WTC11 (cell line): ENCODE data around the gene CDH3. TPM values are rescaled to one million over a fixed set of nuclear protein-coding genes. Genes with fewer than 3 reads are reported as not detected.
A peak's percentile ranks its signal among the peaks of the same experiment; 100 is the strongest.

Source experiments
- ATAC-seq: fragments of 200-7000 bp; cut with Tn5 transposase; 2 replicates; pipeline ENCODE4 v1.10.0; 2021; ENCODE audit warnings: mild to moderate bottlenecking, moderate library complexity
- CTCF ChIA-PET: fragments of 300-600 bp; sonication (Branson Sonifier 250); formaldehyde crosslinking; loops from one replicate; lab custom pipeline; 2021; ENCODE audit warnings: antibody characterized with exemption; lab: Charles Lee
- POLR2A ChIA-PET: fragments of 350-600 bp; sonication (Branson Sonifier 250); formaldehyde crosslinking; loops from one replicate; lab custom pipeline; 2021; ENCODE audit warnings: antibody characterized with exemption; lab: Charles Lee
- DNase-seq: peaks from one replicate; pipeline ENCODE4 v3.0.0; 2021; ENCODE audit warnings: low spot score
- H3K27ac Mint-ChIP-seq: 2 replicates; pipeline ENCODE4 v1.8.0; 2021; ENCODE audit warnings: mixed read lengths
- H3K27me3 Mint-ChIP-seq: 2 replicates; pipeline ENCODE4 v1.8.0; 2021; ENCODE audit warnings: low read depth, mild to moderate bottlenecking, moderate library complexity, mixed read lengths
- H3K36me3 Mint-ChIP-seq: 2 replicates; pipeline ENCODE4 v1.8.0; 2021; ENCODE audit warnings: mixed read lengths
- H3K4me1 Mint-ChIP-seq: 2 replicates; pipeline ENCODE4 v1.8.0; 2022; ENCODE audit warnings: mixed read lengths
- H3K4me3 Mint-ChIP-seq: 2 replicates; pipeline ENCODE4 v1.8.0; 2021; ENCODE audit warnings: mild to moderate bottlenecking, moderate library complexity, mixed read lengths
- H3K9me3 Mint-ChIP-seq: 2 replicates; pipeline ENCODE4 v1.8.0; 2021; ENCODE audit warnings: mixed read lengths
- CREM ChIP-seq: sonication (generic); formaldehyde crosslinking; IDR thresholded peaks from 2 replicates; pipeline ENCODE4 v1.8.1; 2022; ENCODE audit warnings: mild to moderate bottlenecking, missing genetic modification reagents, moderate library complexity
- E2F1 ChIP-seq: sonication (generic); formaldehyde crosslinking; IDR thresholded peaks from 2 replicates; pipeline ENCODE4 v1.8.0; 2022; ENCODE audit warnings: mild to moderate bottlenecking, missing genetic modification reagents
- EMX1 ChIP-seq: fragments of 250-450 bp; sonication (Bioruptor Pico); IDR thresholded peaks from 2 replicates; pipeline ENCODE4 v1.8.0; 2021; ENCODE audit warnings: mild to moderate bottlenecking
- ETV6 ChIP-seq: sonication (generic); formaldehyde crosslinking; IDR thresholded peaks from 2 replicates; pipeline ENCODE4 v1.8.1; 2022; ENCODE audit warnings: mild to moderate bottlenecking, missing genetic modification reagents
- GRHL2 ChIP-seq: fragments of 250-450 bp; sonication (Bioruptor Pico); IDR thresholded peaks from 2 replicates; pipeline ENCODE4 v1.8.0; 2022; ENCODE audit warnings: mild to moderate bottlenecking, moderate library complexity; ENCODE audit not compliant: insufficient replicate concordance, severe bottlenecking
- JAZF1 ChIP-seq: fragments of 250-450 bp; sonication (Bioruptor Pico); IDR thresholded peaks from 2 replicates; pipeline ENCODE4 v1.9.0; 2021; ENCODE audit warnings: moderate library complexity, mild to moderate bottlenecking, inconsistent platforms
- MAX ChIP-seq: sonication (generic); formaldehyde crosslinking; IDR thresholded peaks from 2 replicates; pipeline ENCODE4 v1.8.0; 2022; ENCODE audit warnings: mild to moderate bottlenecking, missing genetic modification reagents
- RORB ChIP-seq: fragments of 250-450 bp; sonication (Bioruptor Pico); IDR thresholded peaks from 2 replicates; pipeline ENCODE4 v1.9.0; 2021; ENCODE audit warnings: mild to moderate bottlenecking
- SMAD4 ChIP-seq: sonication (generic); formaldehyde crosslinking; IDR thresholded peaks from 2 replicates; pipeline ENCODE4 v1.8.0; 2022; ENCODE audit warnings: mild to moderate bottlenecking, missing genetic modification reagents
- TCF7 ChIP-seq: sonication (generic); formaldehyde crosslinking; IDR thresholded peaks from 2 replicates; pipeline ENCODE4 v1.8.0; 2022; ENCODE audit warnings: mild to moderate bottlenecking, low read depth, missing genetic modification reagents, moderate library complexity
- ZNF121 ChIP-seq: sonication (generic); formaldehyde crosslinking; IDR thresholded peaks from 2 replicates; pipeline ENCODE4 v1.8.0; 2023; ENCODE audit warnings: missing genetic modification reagents
- ZNF317 ChIP-seq: sonication (generic); formaldehyde crosslinking; IDR thresholded peaks from 2 replicates; pipeline ENCODE4 v1.8.1; 2023; ENCODE audit warnings: low read depth, mild to moderate bottlenecking, moderate library complexity, missing genetic modification reagents, borderline replicate concordance
- ZNF425 ChIP-seq: fragments of 250-450 bp; sonication (Bioruptor Pico); conservative IDR thresholded peaks from 2 replicates; pipeline ENCODE4 v1.9.0; 2021; ENCODE audit warnings: mild to moderate bottlenecking
- ZNF532 ChIP-seq: fragments of 250-450 bp; sonication (Bioruptor Pico); IDR thresholded peaks from 2 replicates; pipeline ENCODE4 v1.9.0; 2021; ENCODE audit warnings: mild to moderate bottlenecking, borderline replicate concordance
- total RNA-seq: library from RNA; stranded (reverse); gene quantifications from 3 replicates; pipeline ENCODE4 v1.2.3, GENCODE V29; 2021
- TF ChIP-seq, protein P1 (sequence below): fragments of 250-450 bp; sonication (Bioruptor Pico); IDR thresholded peaks from 2 replicates; pipeline ENCODE4 v1.8.0; 2021; ENCODE audit warnings: mild to moderate bottlenecking
- TF ChIP-seq, protein P2 (sequence below): fragments of 250-450 bp; sonication (Bioruptor Pico); IDR thresholded peaks from 2 replicates; pipeline ENCODE4 v2.1.2; 2022; ENCODE audit warnings: mild to moderate bottlenecking, moderate library complexity
- TF ChIP-seq, protein P3 (sequence below): fragments of 250-450 bp; sonication (Bioruptor Pico); IDR thresholded peaks from 2 replicates; pipeline ENCODE4 v1.9.0; 2021; ENCODE audit warnings: moderate library complexity, mild to moderate bottlenecking, inconsistent platforms, borderline replicate concordance
- TF ChIP-seq, protein P4 (sequence below): sonication (generic); formaldehyde crosslinking; IDR thresholded peaks from 2 replicates; pipeline ENCODE4 v1.8.0; 2023; ENCODE audit warnings: missing genetic modification reagents

The CDH3 gene
- total RNA-seq, 1 experiment from 2014 or later, result 128 TPM

GRCh38 chr16:68642436-68643101, 2.5 kb upstream of the CDH3 start (continued):
- no peak for TF ChIP-seq RORB (CRISPR knock-in tag)

GRCh38 chr16:68643227-68643626, 1.9 kb upstream of the CDH3 start:
- ATAC-seq (no peak), DNase-seq (no peak)
- H3K4me1 Mint-ChIP-seq, result peaks cover 45% of the 10 kb centered on the region
- H3K36me3 Mint-ChIP-seq, result no peaks in the 10 kb centered on the region
- TF ChIP-seq, protein P1, sequence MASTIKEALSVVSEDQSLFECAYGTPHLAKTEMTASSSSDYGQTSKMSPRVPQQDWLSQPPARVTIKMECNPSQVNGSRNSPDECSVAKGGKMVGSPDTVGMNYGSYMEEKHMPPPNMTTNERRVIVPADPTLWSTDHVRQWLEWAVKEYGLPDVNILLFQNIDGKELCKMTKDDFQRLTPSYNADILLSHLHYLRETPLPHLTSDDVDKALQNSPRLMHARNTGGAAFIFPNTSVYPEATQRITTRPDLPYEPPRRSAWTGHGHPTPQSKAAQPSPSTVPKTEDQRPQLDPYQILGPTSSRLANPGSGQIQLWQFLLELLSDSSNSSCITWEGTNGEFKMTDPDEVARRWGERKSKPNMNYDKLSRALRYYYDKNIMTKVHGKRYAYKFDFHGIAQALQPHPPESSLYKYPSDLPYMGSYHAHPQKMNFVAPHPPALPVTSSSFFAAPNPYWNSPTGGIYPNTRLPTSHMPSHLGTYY (CRISPR knock-in tag), result no peak
- TF ChIP-seq, protein P2, sequence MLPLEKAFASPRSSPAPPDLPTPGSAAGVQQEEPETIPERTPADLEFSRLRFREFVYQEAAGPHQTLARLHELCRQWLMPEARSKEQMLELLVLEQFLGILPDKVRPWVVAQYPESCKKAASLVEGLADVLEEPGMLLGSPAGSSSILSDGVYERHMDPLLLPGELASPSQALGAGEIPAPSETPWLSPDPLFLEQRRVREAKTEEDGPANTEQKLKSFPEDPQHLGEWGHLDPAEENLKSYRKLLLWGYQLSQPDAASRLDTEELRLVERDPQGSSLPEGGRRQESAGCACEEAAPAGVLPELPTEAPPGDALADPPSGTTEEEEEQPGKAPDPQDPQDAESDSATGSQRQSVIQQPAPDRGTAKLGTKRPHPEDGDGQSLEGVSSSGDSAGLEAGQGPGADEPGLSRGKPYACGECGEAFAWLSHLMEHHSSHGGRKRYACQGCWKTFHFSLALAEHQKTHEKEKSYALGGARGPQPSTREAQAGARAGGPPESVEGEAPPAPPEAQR (CRISPR knock-in tag), result no peak
- no peak for TF ChIP-seq ZNF425 (CRISPR knock-in tag)
- TF ChIP-seq ZNF532 (CRISPR knock-in tag), result no peak
- no peak for TF ChIP-seq E2F1
- TF ChIP-seq SMAD4, result no peak
- TF ChIP-seq EMX1 (CRISPR knock-in tag), result no peak
- H3K9me3 Mint-ChIP-seq, result no peaks in the 10 kb centered on the region
- ChIA-PET CTCF (interaction anchor here (1.0 to 5.6 kb wide), 4 partner anchors 11 to 115 kb away, joined by 3 to 61 read pairs (median 10); no protein-coding TSS in a partner anchor), POLR2A (interaction anchor here (0.6 kb wide), 1 partner anchor 1550 kb away, joined by 9 read pairs; no protein-coding TSS in a partner anchor)
- H3K27me3 Mint-ChIP-seq, result peaks cover 25% of the 10 kb centered on the region
- no peak overlapping the region for H3K27ac Mint-ChIP-seq
- peak overlapping the region; percentile 89 for H3K4me3 Mint-ChIP-seq

GRCh38 chr16:68643847-68644246, 1.3 kb upstream of the CDH3 start:
- ATAC-seq (no peak), DNase-seq (no peak)
- Mint-ChIP-seq H3K36me3 (no peaks in the 10 kb centered on the region), H3K27ac (0 out of 2 replicates have a peak overlapping the region, but pooled peaks have one; percentile 42), H3K9me3 (no peaks in the 10 kb centered on the region), H3K27me3 (peaks cover 25% of the 10 kb centered on the region), H3K4me1 (peaks cover 45% of the 10 kb centered on the region), H3K4me3 (peak overlapping the region; percentile 89)
- ChIA-PET POLR2A (interaction anchor here (0.5 to 1.7 kb wide), 4 partner anchors 8 to 1550 kb away, joined by 3 to 13 read pairs (median 6); no protein-coding TSS in a partner anchor), CTCF (interaction anchor here (1.3 to 5.6 kb wide), 4 partner anchors 38 to 123 kb away, joined by 3 to 61 read pairs (median 12); no protein-coding TSS in a partner anchor)
- TF ChIP-seq CREM (CRISPR knock-in tag) (no peak), MAX (CRISPR knock-in tag) (no peak), GRHL2 (no peak), ZNF317 (CRISPR knock-in tag) (no peak), ETV6 (CRISPR knock-in tag) (no peak), JAZF1 (CRISPR knock-in tag) (no peak), TCF7 (no peak), E2F1 (no peak), ZNF121 (CRISPR knock-in tag) (no peak)
- TF ChIP-seq, protein P3, sequence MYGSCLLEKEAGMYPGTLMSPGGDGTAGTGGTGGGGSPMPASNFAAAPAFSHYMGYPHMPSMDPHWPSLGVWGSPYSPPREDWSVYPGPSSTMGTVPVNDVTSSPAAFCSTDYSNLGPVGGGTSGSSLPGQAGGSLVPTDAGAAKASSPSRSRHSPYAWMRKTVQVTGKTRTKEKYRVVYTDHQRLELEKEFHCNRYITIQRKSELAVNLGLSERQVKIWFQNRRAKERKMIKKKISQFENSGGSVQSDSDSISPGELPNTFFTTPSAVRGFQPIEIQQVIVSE (CRISPR knock-in tag), result no peak
- TF ChIP-seq, protein P4, sequence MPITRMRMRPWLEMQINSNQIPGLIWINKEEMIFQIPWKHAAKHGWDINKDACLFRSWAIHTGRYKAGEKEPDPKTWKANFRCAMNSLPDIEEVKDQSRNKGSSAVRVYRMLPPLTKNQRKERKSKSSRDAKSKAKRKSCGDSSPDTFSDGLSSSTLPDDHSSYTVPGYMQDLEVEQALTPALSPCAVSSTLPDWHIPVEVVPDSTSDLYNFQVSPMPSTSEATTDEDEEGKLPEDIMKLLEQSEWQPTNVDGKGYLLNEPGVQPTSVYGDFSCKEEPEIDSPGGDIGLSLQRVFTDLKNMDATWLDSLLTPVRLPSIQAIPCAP (CRISPR knock-in tag), result no peak
